GM12878 (cell line): ENCODE data around the gene ASPDH. TPM values are rescaled to one million over a fixed set of nuclear protein-coding genes. Genes with fewer than 3 reads are reported as not detected.
A peak's percentile ranks its signal among the peaks of the same experiment; 100 is the strongest.

ENCODE experiments used
- ATAC-seq: fragments of 200-7000 bp; cut with Tn5 transposase; 3 replicates; pipeline ENCODE4 v1.9.1; 2020; ENCODE audit warnings: mild to moderate bottlenecking, moderate library complexity
- BruUV-seq: library from RNA; stranded (reverse); fragments of 400-500 nt; replicated peaks from 2 replicates; lab custom pipeline; 2021; lab: Mats Ljungman, UMichigan
- CTCF ChIA-PET: fragments of 300-600 bp; sonication (Branson Sonifier 250); formaldehyde crosslinking; extraction: SDS; loops from one replicate; lab custom pipeline; 2021; ENCODE audit warnings: inconsistent platforms; lab: Yijun Ruan, JAX
- POLR2A ChIA-PET: fragments of 350-600 bp; formaldehyde crosslinking; extraction: SDS; loops from one replicate; lab custom pipeline; 2021; ENCODE audit warnings: inconsistent platforms; lab: Charles Lee
- RAD21 ChIA-PET: fragments of 300-600 bp; sonication (Branson Sonifier 250); formaldehyde crosslinking; loops from one replicate; lab custom pipeline; 2023; ENCODE audit warnings: antibody characterized with exemption; ENCODE audit not compliant: unreplicated experiment; lab: Charles Lee
- SMC1A ChIA-PET: fragments of 300-600 bp; sonication (Branson Sonifier 250); formaldehyde crosslinking; loops from one replicate; lab custom pipeline; 2023; ENCODE audit not compliant: unreplicated experiment, uncharacterized antibody; lab: Charles Lee
- DNase-seq: peaks from one replicate; pipeline ENCODE4 v3.0.0-alpha.2; 2011; ENCODE audit warnings: low read depth, low spot score
- FAIRE-seq: peaks from 3 replicates; lab custom pipeline; 2011; peaks lifted over from hg19 to GRCh38; lab: Jason Lieb, UNC
- H2AFZ ChIP-seq: 2 replicates; pipeline ENCODE4 v1.6.0; 2011; ENCODE audit warnings: low read depth, low read length, control low read depth; ENCODE audit not compliant: control insufficient read depth
- H3K27ac ChIP-seq: 2 replicates; pipeline ENCODE4 v1.5.1; 2011; ENCODE audit warnings: control low read depth; ENCODE audit not compliant: control insufficient read depth, insufficient read depth
- H3K27me3 ChIP-seq, 2 experiments: replicated peaks in 1 of 2; 2 replicates each; pipeline versions ENCODE4 v1.6.0 to v1.6.1; 2011; ENCODE audit warnings: low read length in 1 of 2; ENCODE audit not compliant: control insufficient read depth in 2 of 2, insufficient read depth in 2 of 2
- H3K36me3 ChIP-seq, 2 experiments: 2 replicates each; pipeline ENCODE4 v1.5.1; 2011; ENCODE audit warnings: low read length in 1 of 2; ENCODE audit not compliant: control insufficient read depth in 2 of 2, insufficient read depth in 2 of 2
- H3K4me1 ChIP-seq: 2 replicates; pipeline ENCODE4 v1.6.1; 2011; ENCODE audit warnings: mild to moderate bottlenecking, low read length, moderate library complexity, mixed read lengths; ENCODE audit not compliant: control insufficient read depth, insufficient read depth
- H3K4me2 ChIP-seq: 2 replicates; pipeline ENCODE4 v1.6.0; 2011; ENCODE audit warnings: control low read depth; ENCODE audit not compliant: control insufficient read depth, insufficient read depth
- H3K4me3 ChIP-seq: fragments of 200-600 bp; sonication (generic); 2 replicates; pipeline ENCODE4 v1.5.1; 2016
- H3K79me2 ChIP-seq: 2 replicates; pipeline ENCODE4 v1.6.0; 2011; ENCODE audit warnings: low read length; ENCODE audit not compliant: control insufficient read depth, insufficient read depth
- H3K9ac ChIP-seq: 2 replicates; pipeline ENCODE4 v1.8.0; 2011; ENCODE audit warnings: low read length, control low read depth, mixed read lengths; ENCODE audit not compliant: control insufficient read depth, insufficient read depth
- H3K9me3 ChIP-seq: replicated peaks from 3 replicates; pipeline ENCODE4 v1.5.1; 2011; ENCODE audit warnings: mild to moderate bottlenecking, low read length; ENCODE audit not compliant: control insufficient read depth, insufficient read depth
- H4K20me1 ChIP-seq: 2 replicates; pipeline ENCODE4 v1.6.0; 2011; ENCODE audit not compliant: control insufficient read depth, insufficient read depth
- BRCA1 ChIP-seq: IDR thresholded peaks from 2 replicates; pipeline ENCODE4 v1.6.1; 2011; ENCODE audit warnings: low read depth, low read length, improper control_type of control experiment
- CEBPB ChIP-seq, 2 experiments: fragments of 150-350 bp in 1 of 2; IDR thresholded peaks; 2 replicates each; pipeline ENCODE4 v1.6.1; 2012 to 2014; ENCODE audit warnings: low read depth in 2 of 2, low read length in 2 of 2, borderline replicate concordance in 1 of 2, inconsistent platforms in 1 of 2
- DPF2 ChIP-seq: fragments of 450-650 bp; IDR thresholded peaks from 2 replicates; pipeline ENCODE4 v1.6.1; 2017; ENCODE audit warnings: mild to moderate bottlenecking
- GATAD2B ChIP-seq: fragments of 450-650 bp; conservative IDR thresholded peaks from 2 replicates; pipeline ENCODE4 v1.6.1; 2017; ENCODE audit warnings: low read depth, mild to moderate bottlenecking, moderate library complexity
- HCFC1 ChIP-seq: fragments of 150-350 bp; IDR thresholded peaks from 2 replicates; pipeline ENCODE4 v1.6.1; 2014; ENCODE audit warnings: low read length
- JUND ChIP-seq: IDR thresholded peaks from 2 replicates; pipeline ENCODE4 v1.6.1; 2012; ENCODE audit warnings: low read depth, mild to moderate bottlenecking, low read length, improper control_type of control experiment, moderate library complexity
- KDM1A ChIP-seq: fragments of 200-600 bp; sonication (generic); IDR thresholded peaks from 2 replicates; pipeline ENCODE4 v1.6.1; 2016; ENCODE audit warnings: borderline replicate concordance
- MYC ChIP-seq: IDR thresholded peaks from 2 replicates; pipeline ENCODE4 v1.6.1; 2011; ENCODE audit warnings: mild to moderate bottlenecking, low read length, moderate library complexity, inconsistent platforms; ENCODE audit not compliant: insufficient read depth, insufficient replicate concordance, insufficient read length, severe bottlenecking
- SMC3 ChIP-seq: IDR thresholded peaks from 2 replicates; pipeline ENCODE4 v1.6.1; 2011; ENCODE audit warnings: low read length, improper control_type of control experiment, borderline replicate concordance
- SREBF2 ChIP-seq: IDR thresholded peaks from 2 replicates; pipeline ENCODE4 v1.6.1; 2012; ENCODE audit warnings: mild to moderate bottlenecking, low read length
- TARDBP ChIP-seq: IDR thresholded peaks from 2 replicates; pipeline ENCODE4 v1.6.1; 2016; ENCODE audit warnings: borderline replicate concordance
- TBL1XR1 ChIP-seq: IDR thresholded peaks from 2 replicates; pipeline ENCODE4 v1.6.1; 2012; ENCODE audit warnings: low read depth, low read length, improper control_type of control experiment
- USF1 ChIP-seq: IDR thresholded peaks from 2 replicates; pipeline ENCODE4 v1.6.1; 2011; ENCODE audit warnings: borderline replicate concordance, low read depth, mild to moderate bottlenecking, moderate library complexity, mixed read lengths, low read length; ENCODE audit not compliant: insufficient read depth; ENCODE audit errors: extremely low read length
- ZBTB4 ChIP-seq: fragments of 450-650 bp; formaldehyde crosslinking; IDR thresholded peaks from 2 replicates; pipeline ENCODE4 v1.4.0; 2022; ENCODE audit warnings: mild to moderate bottlenecking, moderate library complexity
- ZNF592 ChIP-seq: fragments of 450-650 bp; IDR thresholded peaks from 2 replicates; pipeline ENCODE4 v1.6.1; 2017; ENCODE audit warnings: mild to moderate bottlenecking, moderate library complexity
- WGBS: methylation state at CpG from one replicate; pipeline ENCODE4 v1.1.6; 2016; ENCODE audit warnings: low lambda C conversion rate; ENCODE audit not compliant: insufficient replicate concordance, insufficient coverage; ENCODE audit errors: missing lambda C conversion rate; 5-methylcytosine and 5-hydroxymethylcytosine counted together
- in situ Hi-C: fragments of 300-500 bp; cut with MboI; formaldehyde crosslinking; loops from 9 replicates; pipeline ENCODE4 v1.14.3; 2018; ENCODE audit warnings: mixed read lengths
- intact Hi-C: fragments of 100-400 bp; cut with micrococcal nuclease; formaldehyde crosslinking; loops from one replicate; pipeline ENCODE4 v1.14.2; 2022; ENCODE audit not compliant: unreplicated experiment
- polyA plus RNA-seq, 11 experiments: library from polyadenylated mRNA; depleted of rRNA in 4 of 11; unstranded in 6 of 11; stranded (reverse) in 5 of 11; fragments of >200 nt; fragmentation: Nextera tagmentation in 4 of 11; fragmentation: Illumina TruSeq in 1 of 11; extraction: Ambion mirVana in 4 of 11; extraction: Trizol in 1 of 11; gene quantifications; 1 replicate in 1 of 11; 2 replicates in 10 of 11; pipeline versions ENCODE4 v1.2.1 to v1.2.3, GENCODE V29; 2011 to 2016; ENCODE audit warnings: inconsistent platforms in 2 of 11, missing spikeins in 2 of 11, low read depth in 1 of 11
- total RNA-seq, 4 experiments: library from RNA; depleted of rRNA in 3 of 4; stranded (reverse); fragments of >200 nt in 3 of 4; fragmentation: Illumina TruSeq in 1 of 4; extraction: Trizol in 1 of 4; gene quantifications; 2 replicates each; pipeline versions ENCODE4 v1.2.1 to v1.2.3, GENCODE V29; 2013 to 2021

Gene ASPDH
- total and polyA plus RNA-seq, 10 of the 15 experiments (the other 5 are each of a cell fraction or from before 2014, with no cell fraction given), result not detected

GRCh38 chr19:50557009-50557613 lies 43.4 kb upstream of the ASPDH start:
- no peaks in the 10 kb centered on the region for H3K36me3 ChIP-seq
- TF ChIP-seq TARDBP (no peak), GATAD2B (no peak), DPF2 (no peak), KDM1A (no peak), SMC3 (no peak), BRCA1 (no peak), JUND (no peak), ZNF592 (no peak), ZBTB4 (CRISPR knock-in tag) (no peak), HCFC1 (no peak), USF1 (no peak), SREBF2 (no peak), MYC (no peak), TBL1XR1 (no peak), CEBPB (IDR thresholded peaks at IDR 0.05; ENCODE audit: borderline replicate concordance in 1 of 2, low read depth in 2 of 2, low read length in 2 of 2) (no peak)
- H3K27me3 ChIP-seq, result peaks cover 0 to 5% of the 10 kb centered on the region in 2 experiments; a peak in 3 of 4 replicates
- BruUV-seq, result no TSS peak
- H3K4me1 ChIP-seq, result no peaks in the 10 kb centered on the region; the same call in 1 of the 2 replicates
- in situ Hi-C loops (no loop called here), intact Hi-C loops (no loop called here)
- H3K27ac ChIP-seq, result no peak overlapping the region
- H3K79me2 ChIP-seq, result no peaks in the 10 kb centered on the region
- no peak overlapping the region for H3K9ac ChIP-seq
- SMC1A ChIA-PET, result interaction anchor here (1.9 kb wide), 1 partner anchor 19 kb away, joined by 16 read pairs; no protein-coding TSS in a partner anchor
- H3K9me3 ChIP-seq, result no peaks in the 10 kb centered on the region
- peak overlapping the region; percentile 91; the same call in 1 of the 2 replicates for H3K4me2 ChIP-seq
- DNase-seq, result no peak
- RAD21 ChIA-PET, result interaction anchor here (1.0 to 1.8 kb wide), 6 partner anchors 18 to 204 kb away, joined by 3 to 13 read pairs (median 4); no protein-coding TSS in a partner anchor
- no peaks in the 10 kb centered on the region for H4K20me1 ChIP-seq
- WGBS, result 14% methylated on average over 20 of the region's 20 CpGs
- no peak for FAIRE-seq
- no peak overlapping the region for H3K4me3 ChIP-seq
- no peak for ATAC-seq
- H2AFZ ChIP-seq, result no peak overlapping the region
- CTCF ChIA-PET, result interaction anchor here (0.5 to 8.5 kb wide), 20 partner anchors 11 to 791 kb away, joined by 3 to 117 read pairs (median 4); partner anchors contain the start of genes JOSD2 and NR1H2
- POLR2A ChIA-PET, result no interaction called here
